ENCODE results near the gene MBD3L2B. TPM values are rescaled to one million over a fixed set of nuclear protein-coding genes. Genes with fewer than 3 reads are reported as not detected.

Gene MBD3L2B
- total and polyA plus RNA-seq, 9 of the 15 experiments (the other 6 are each of a cell fraction or from before 2014, with no cell fraction given), result not detected

DNA sequence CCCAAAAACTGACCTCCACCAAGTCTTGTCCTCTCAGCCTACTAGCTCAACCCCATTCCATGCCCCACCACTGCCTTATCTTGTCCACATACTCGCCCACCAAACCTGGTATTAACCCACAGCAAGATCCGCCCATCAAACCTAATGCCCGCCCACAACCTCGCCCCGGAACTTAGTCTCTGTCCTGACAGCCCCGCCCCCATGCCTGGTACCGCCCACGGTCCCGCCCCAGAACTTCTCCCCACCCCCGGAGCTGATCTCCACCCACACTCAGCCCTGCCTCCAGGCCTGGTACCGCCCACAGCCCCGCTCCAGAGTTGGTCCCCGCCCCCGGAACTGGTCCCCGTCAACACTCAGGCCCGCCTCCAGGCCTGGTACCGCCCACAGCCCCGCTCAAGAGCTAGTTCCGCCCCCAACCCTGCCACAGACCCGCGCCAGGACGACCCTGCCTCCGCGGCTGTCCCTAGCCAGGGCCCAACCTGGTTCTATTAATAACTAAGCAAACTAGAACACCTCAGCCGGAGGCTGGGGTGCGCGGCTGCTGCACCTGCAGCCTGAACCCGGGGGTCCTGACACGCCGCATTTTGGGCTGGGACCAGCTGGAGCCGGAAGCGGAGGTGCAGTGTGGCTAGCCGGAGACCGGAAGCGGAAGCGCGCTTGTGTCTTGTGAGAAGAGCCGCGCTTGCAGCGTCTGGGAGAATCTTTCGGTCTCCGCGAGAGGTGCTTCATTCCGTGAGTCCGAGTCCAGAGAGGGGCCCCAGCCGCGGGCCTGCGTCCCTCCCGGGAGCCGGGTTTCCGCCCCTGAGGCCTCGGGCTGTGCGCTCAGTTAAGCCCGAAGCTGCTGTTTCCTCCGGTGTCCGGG, 48.0 kb upstream of the MBD3L2B start, which contains the start of gene ZNF557 (continued):
- TF ChIP-seq, protein P1, sequence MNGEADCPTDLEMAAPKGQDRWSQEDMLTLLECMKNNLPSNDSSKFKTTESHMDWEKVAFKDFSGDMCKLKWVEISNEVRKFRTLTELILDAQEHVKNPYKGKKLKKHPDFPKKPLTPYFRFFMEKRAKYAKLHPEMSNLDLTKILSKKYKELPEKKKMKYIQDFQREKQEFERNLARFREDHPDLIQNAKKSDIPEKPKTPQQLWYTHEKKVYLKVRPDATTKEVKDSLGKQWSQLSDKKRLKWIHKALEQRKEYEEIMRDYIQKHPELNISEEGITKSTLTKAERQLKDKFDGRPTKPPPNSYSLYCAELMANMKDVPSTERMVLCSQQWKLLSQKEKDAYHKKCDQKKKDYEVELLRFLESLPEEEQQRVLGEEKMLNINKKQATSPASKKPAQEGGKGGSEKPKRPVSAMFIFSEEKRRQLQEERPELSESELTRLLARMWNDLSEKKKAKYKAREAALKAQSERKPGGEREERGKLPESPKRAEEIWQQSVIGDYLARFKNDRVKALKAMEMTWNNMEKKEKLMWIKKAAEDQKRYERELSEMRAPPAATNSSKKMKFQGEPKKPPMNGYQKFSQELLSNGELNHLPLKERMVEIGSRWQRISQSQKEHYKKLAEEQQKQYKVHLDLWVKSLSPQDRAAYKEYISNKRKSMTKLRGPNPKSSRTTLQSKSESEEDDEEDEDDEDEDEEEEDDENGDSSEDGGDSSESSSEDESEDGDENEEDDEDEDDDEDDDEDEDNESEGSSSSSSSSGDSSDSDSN (IDR thresholded peaks at IDR 0.05; ENCODE audit: borderline replicate concordance in 1 of 2, low read depth in 2 of 2, low read length in 2 of 2), result 0 out of 4 replicates have a peak, but pooled peaks of 1 of the 2 experiments have one; percentile 52
- no peak for TF ChIP-seq RCOR1 (IDR thresholded peaks at IDR 0.05; ENCODE audit: borderline replicate concordance in 1 of 2, low read depth in 2 of 2, low read length in 2 of 2)
- TF ChIP-seq RBM17 (IDR thresholded peaks at IDR 0.05; ENCODE audit: borderline replicate concordance, low read depth, low read length), result no peak
- TF ChIP-seq ATF1 (CRISPR knock-in tag; IDR thresholded peaks at IDR 0.05), result no peak
- peak; percentile 67 for TF ChIP-seq ATF1 (tag; IDR thresholded peaks at IDR 0.05)
- TF ChIP-seq, protein P2, sequence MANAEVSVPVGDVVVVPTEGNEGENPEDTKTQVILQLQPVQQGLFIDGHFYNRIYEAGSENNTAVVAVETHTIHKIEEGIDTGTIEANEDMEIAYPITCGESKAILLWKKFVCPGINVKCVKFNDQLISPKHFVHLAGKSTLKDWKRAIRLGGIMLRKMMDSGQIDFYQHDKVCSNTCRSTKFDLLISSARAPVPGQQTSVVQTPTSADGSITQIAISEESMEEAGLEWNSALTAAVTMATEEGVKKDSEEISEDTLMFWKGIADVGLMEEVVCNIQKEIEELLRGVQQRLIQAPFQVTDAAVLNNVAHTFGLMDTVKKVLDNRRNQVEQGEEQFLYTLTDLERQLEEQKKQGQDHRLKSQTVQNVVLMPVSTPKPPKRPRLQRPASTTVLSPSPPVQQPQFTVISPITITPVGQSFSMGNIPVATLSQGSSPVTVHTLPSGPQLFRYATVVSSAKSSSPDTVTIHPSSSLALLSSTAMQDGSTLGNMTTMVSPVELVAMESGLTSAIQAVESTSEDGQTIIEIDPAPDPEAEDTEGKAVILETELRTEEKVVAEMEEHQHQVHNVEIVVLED (CRISPR knock-in tag; IDR thresholded peaks at IDR 0.05), result no peak
- TF ChIP-seq HNRNPL (IDR thresholded peaks at IDR 0.05; ENCODE audit: low read depth, low read length), result no peak
- TF ChIP-seq E2F3 (CRISPR knock-in tag; IDR thresholded peaks at IDR 0.05), result no peak
- peak; percentile 90 for TF ChIP-seq MYC (IDR thresholded peaks at IDR 0.05; ENCODE audit: low read depth, low read length)
- TF ChIP-seq MYC (CRISPR knock-in tag; IDR thresholded peaks at IDR 0.05; ENCODE audit: borderline replicate concordance, low read depth), result no peak
- TF ChIP-seq, protein P3, sequence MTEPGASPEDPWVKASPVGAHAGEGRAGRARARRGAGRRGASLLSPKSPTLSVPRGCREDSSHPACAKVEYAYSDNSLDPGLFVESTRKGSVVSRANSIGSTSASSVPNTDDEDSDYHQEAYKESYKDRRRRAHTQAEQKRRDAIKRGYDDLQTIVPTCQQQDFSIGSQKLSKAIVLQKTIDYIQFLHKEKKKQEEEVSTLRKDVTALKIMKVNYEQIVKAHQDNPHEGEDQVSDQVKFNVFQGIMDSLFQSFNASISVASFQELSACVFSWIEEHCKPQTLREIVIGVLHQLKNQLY (CRISPR knock-in tag; conservative IDR thresholded peaks at IDR 0.05), result no peak
- peak; percentile 92 for TF ChIP-seq SAP30 (IDR thresholded peaks at IDR 0.05; ENCODE audit: borderline replicate concordance, insufficient read depth, low read depth, low read length, poor library complexity, severe bottlenecking)
- no peak for TF ChIP-seq HOXB6 (CRISPR knock-in tag; IDR thresholded peaks at IDR 0.05; ENCODE audit: borderline replicate concordance)
- no peak for TF ChIP-seq KLF6 (CRISPR knock-in tag; IDR thresholded peaks at IDR 0.05; ENCODE audit: borderline replicate concordance)
- no peak for TF ChIP-seq ZNF75A (CRISPR knock-in tag; IDR thresholded peaks at IDR 0.05)
- TF ChIP-seq, protein P4, sequence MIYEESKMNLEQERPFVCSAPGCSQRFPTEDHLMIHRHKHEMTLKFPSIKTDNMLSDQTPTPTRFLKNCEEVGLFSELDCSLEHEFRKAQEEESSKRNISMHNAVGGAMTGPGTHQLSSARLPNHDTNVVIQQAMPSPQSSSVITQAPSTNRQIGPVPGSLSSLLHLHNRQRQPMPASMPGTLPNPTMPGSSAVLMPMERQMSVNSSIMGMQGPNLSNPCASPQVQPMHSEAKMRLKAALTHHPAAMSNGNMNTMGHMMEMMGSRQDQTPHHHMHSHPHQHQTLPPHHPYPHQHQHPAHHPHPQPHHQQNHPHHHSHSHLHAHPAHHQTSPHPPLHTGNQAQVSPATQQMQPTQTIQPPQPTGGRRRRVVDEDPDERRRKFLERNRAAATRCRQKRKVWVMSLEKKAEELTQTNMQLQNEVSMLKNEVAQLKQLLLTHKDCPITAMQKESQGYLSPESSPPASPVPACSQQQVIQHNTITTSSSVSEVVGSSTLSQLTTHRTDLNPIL (CRISPR knock-in tag; IDR thresholded peaks at IDR 0.05), result no peak
- no peak for TF ChIP-seq MECOM (CRISPR knock-in tag; IDR thresholded peaks at IDR 0.05)
- TF ChIP-seq CXXC5 (CRISPR knock-in tag; IDR thresholded peaks at IDR 0.05), result peak; percentile 51
